GM21528 (cell line): ENCODE measurements around the gene TRMT2A.

Source experiments
- ATAC-seq: cut with Tn5 transposase; IDR thresholded peaks from one replicate; pipeline ENCODE4 v1.9.1; 2021; ENCODE audit warnings: mild to moderate bottlenecking, moderate library complexity; ENCODE audit not compliant: unreplicated experiment, low FRiP score

Gene TRMT2A

GRCh38 chr22:20066617-20067383 is 50.2 kb downstream of the TRMT2A start:
- no peak for ATAC-seq

GRCh38 chr22:20065896-20066616 is 51.0 kb downstream of the TRMT2A start:
- no peak for ATAC-seq

- no peak for ATAC-seq
Observed at GRCh38 chr22:20064545-20065262, 52.3 kb downstream of the TRMT2A start.

- no peak for ATAC-seq
Observed at GRCh38 chr22:20064140-20064480, 52.9 kb downstream of the TRMT2A start.

- ATAC-seq, result no peak
Observed at GRCh38 chr22:20063271-20064139, 53.5 kb downstream of the TRMT2A start.

GRCh38 chr22:20062766-20063083 is 54.3 kb downstream of the TRMT2A start:
- ATAC-seq, result no peak

- ATAC-seq, result no peak
Observed at GRCh38 chr22:20062043-20062765, 54.8 kb downstream of the TRMT2A start.
